WTC11 (cell line): ENCODE data around the gene CDK5RAP2.

Experiments
- ATF2 ChIP-seq: sonication (generic); formaldehyde crosslinking; IDR thresholded peaks from 2 replicates; pipeline ENCODE4 v1.8.1; 2022; ENCODE audit warnings: low read depth, missing genetic modification reagents, borderline replicate concordance
- FOXP1 ChIP-seq: sonication (generic); formaldehyde crosslinking; IDR thresholded peaks from 2 replicates; pipeline ENCODE4 v1.8.0; 2022; ENCODE audit warnings: missing genetic modification reagents, mild to moderate bottlenecking, moderate library complexity, borderline replicate concordance
- JAZF1 ChIP-seq: fragments of 250-450 bp; sonication (Bioruptor Pico); IDR thresholded peaks from 2 replicates; pipeline ENCODE4 v1.9.0; 2021; ENCODE audit warnings: moderate library complexity, mild to moderate bottlenecking, inconsistent platforms
- USF1 ChIP-seq: sonication (generic); formaldehyde crosslinking; IDR thresholded peaks from 2 replicates; pipeline ENCODE4 v1.8.0; 2022; ENCODE audit warnings: mild to moderate bottlenecking, missing genetic modification reagents
- TF ChIP-seq, protein P1 (sequence below): sonication (generic); formaldehyde crosslinking; IDR thresholded peaks from 2 replicates; pipeline ENCODE4 v1.8.1; 2023; ENCODE audit warnings: mild to moderate bottlenecking, moderate library complexity, missing genetic modification reagents
- TF ChIP-seq, protein P2 (sequence below): fragments of 200-600 bp; IDR thresholded peaks from 2 replicates; pipeline ENCODE4 v1.8.0; 2022; ENCODE audit warnings: antibody characterized with exemption

- TF ChIP-seq ATF2 (CRISPR knock-in tag) (no peak), FOXP1 (CRISPR knock-in tag) (no peak), JAZF1 (CRISPR knock-in tag) (no peak), USF1 (CRISPR knock-in tag) (no peak)
- TF ChIP-seq, protein P1, sequence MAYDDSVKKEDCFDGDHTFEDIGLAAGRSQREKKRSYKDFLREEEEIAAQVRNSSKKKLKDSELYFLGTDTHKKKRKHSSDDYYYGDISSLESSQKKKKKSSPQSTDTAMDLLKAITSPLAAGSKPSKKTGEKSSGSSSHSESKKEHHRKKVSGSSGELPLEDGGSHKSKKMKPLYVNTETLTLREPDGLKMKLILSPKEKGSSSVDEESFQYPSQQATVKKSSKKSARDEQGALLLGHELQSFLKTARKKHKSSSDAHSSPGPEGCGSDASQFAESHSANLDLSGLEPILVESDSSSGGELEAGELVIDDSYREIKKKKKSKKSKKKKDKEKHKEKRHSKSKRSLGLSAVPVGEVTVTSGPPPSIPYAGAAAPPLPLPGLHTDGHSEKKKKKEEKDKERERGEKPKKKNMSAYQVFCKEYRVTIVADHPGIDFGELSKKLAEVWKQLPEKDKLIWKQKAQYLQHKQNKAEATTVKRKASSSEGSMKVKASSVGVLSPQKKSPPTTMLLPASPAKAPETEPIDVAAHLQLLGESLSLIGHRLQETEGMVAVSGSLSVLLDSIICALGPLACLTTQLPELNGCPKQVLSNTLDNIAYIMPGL (CRISPR knock-in tag): no peak
- TF ChIP-seq, protein P2, sequence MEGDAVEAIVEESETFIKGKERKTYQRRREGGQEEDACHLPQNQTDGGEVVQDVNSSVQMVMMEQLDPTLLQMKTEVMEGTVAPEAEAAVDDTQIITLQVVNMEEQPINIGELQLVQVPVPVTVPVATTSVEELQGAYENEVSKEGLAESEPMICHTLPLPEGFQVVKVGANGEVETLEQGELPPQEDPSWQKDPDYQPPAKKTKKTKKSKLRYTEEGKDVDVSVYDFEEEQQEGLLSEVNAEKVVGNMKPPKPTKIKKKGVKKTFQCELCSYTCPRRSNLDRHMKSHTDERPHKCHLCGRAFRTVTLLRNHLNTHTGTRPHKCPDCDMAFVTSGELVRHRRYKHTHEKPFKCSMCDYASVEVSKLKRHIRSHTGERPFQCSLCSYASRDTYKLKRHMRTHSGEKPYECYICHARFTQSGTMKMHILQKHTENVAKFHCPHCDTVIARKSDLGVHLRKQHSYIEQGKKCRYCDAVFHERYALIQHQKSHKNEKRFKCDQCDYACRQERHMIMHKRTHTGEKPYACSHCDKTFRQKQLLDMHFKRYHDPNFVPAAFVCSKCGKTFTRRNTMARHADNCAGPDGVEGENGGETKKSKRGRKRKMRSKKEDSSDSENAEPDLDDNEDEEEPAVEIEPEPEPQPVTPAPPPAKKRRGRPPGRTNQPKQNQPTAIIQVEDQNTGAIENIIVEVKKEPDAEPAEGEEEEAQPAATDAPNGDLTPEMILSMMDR: no peak
Observed at GRCh38 chr9:120436983-120437475, 142.9 kb downstream of the CDK5RAP2 start.
